SK-N-SH treated with all-trans-retinoic acid at 6 μM for 48 hours (cell line): ENCODE results near the gene INPP4B.
A peak's percentile ranks its signal among the peaks of the same experiment; 100 is the strongest.

Experiments
- ATAC-seq: fragments of 200-7000 bp; cut with Tn5 transposase; 3 replicates; pipeline ENCODE4 v1.9.1; 2020; ENCODE audit warnings: mild to moderate bottlenecking, moderate library complexity
- ARNTL ChIP-seq: fragments of 450-650 bp; formaldehyde crosslinking; IDR thresholded peaks from 2 replicates; pipeline ENCODE4 v1.5.0; 2020; ENCODE audit warnings: low read depth, mild to moderate bottlenecking, moderate library complexity, borderline replicate concordance
- BACH2 ChIP-seq: fragments of 250-450 bp; sonication (Bioruptor Pico); IDR thresholded peaks from 2 replicates; pipeline ENCODE4 v1.9.0; 2021; ENCODE audit warnings: mild to moderate bottlenecking, borderline replicate concordance
- CREB5 ChIP-seq: fragments of 250-450 bp; sonication (Bioruptor Pico); IDR thresholded peaks from 2 replicates; pipeline ENCODE4 v1.5.1; 2020; ENCODE audit warnings: low read depth, mild to moderate bottlenecking, moderate library complexity
- CSDC2 ChIP-seq: fragments of 250-450 bp; sonication (Bioruptor Pico); IDR thresholded peaks from 2 replicates; pipeline ENCODE4 v1.5.0; 2020; ENCODE audit warnings: mild to moderate bottlenecking, moderate library complexity
- ESRRG ChIP-seq: fragments of 250-450 bp; sonication (Bioruptor Pico); IDR thresholded peaks from 2 replicates; pipeline ENCODE4 v1.6.1; 2021; ENCODE audit warnings: mild to moderate bottlenecking
- ISL1 ChIP-seq: fragments of 250-450 bp; sonication (Bioruptor Pico); IDR thresholded peaks from 2 replicates; pipeline ENCODE4 v2.1.2; 2022; ENCODE audit warnings: mild to moderate bottlenecking, moderate library complexity
- OSR1 ChIP-seq: fragments of 250-450 bp; sonication (Bioruptor Pico); IDR thresholded peaks from 2 replicates; pipeline ENCODE4 v1.8.0; 2022; ENCODE audit warnings: moderate library complexity, mild to moderate bottlenecking, inconsistent platforms
- PATZ1 ChIP-seq: fragments of 250-450 bp; sonication (Bioruptor Pico); IDR thresholded peaks from 2 replicates; pipeline ENCODE4 v1.8.0; 2020; ENCODE audit warnings: mild to moderate bottlenecking, moderate library complexity, borderline replicate concordance
- POU6F1 ChIP-seq: fragments of 250-450 bp; sonication (Bioruptor Pico); IDR thresholded peaks from 2 replicates; pipeline ENCODE4 v1.8.0; 2021; ENCODE audit warnings: low read depth, mild to moderate bottlenecking, moderate library complexity, borderline replicate concordance
- PPARA ChIP-seq: fragments of 250-450 bp; sonication (Bioruptor Pico); IDR thresholded peaks from 2 replicates; pipeline ENCODE4 v1.5.0; 2020; ENCODE audit warnings: mild to moderate bottlenecking, borderline replicate concordance
- RARB ChIP-seq: fragments of 250-450 bp; sonication (Bioruptor Pico); IDR thresholded peaks from 2 replicates; pipeline ENCODE4 v1.8.0; 2021; ENCODE audit warnings: mild to moderate bottlenecking, moderate library complexity
- SNAI2 ChIP-seq: fragments of 250-450 bp; sonication (Bioruptor Pico); IDR thresholded peaks from 2 replicates; pipeline ENCODE4 v1.5.0; 2020; ENCODE audit warnings: mild to moderate bottlenecking, moderate library complexity
- TCF4 ChIP-seq: fragments of 250-450 bp; sonication (Bioruptor Pico); IDR thresholded peaks from 2 replicates; pipeline ENCODE4 v1.8.0; 2021; ENCODE audit warnings: mild to moderate bottlenecking, moderate library complexity, borderline replicate concordance
- TOX ChIP-seq: fragments of 250-450 bp; sonication (Bioruptor Pico); IDR thresholded peaks from 2 replicates; pipeline ENCODE4 v1.8.0; 2021; ENCODE audit warnings: mild to moderate bottlenecking, moderate library complexity, borderline replicate concordance
- TSHZ2 ChIP-seq: fragments of 250-450 bp; sonication (Bioruptor Pico); IDR thresholded peaks from 2 replicates; pipeline ENCODE4 v1.5.0; 2020; ENCODE audit warnings: mild to moderate bottlenecking, moderate library complexity
- ZC3H10 ChIP-seq: fragments of 250-450 bp; sonication (Bioruptor Pico); IDR thresholded peaks from 2 replicates; pipeline ENCODE4 v1.5.1; 2021; ENCODE audit warnings: mild to moderate bottlenecking, moderate library complexity
- ZFP3 ChIP-seq: fragments of 250-450 bp; sonication (Bioruptor Pico); IDR thresholded peaks from 2 replicates; pipeline ENCODE4 v1.5.0; 2020; ENCODE audit warnings: mild to moderate bottlenecking, moderate library complexity
- ZFP30 ChIP-seq: fragments of 450-650 bp; formaldehyde crosslinking; IDR thresholded peaks from 2 replicates; pipeline ENCODE4 v1.5.0; 2022; ENCODE audit warnings: mild to moderate bottlenecking, moderate library complexity
- ZNF8 ChIP-seq: fragments of 450-650 bp; formaldehyde crosslinking; IDR thresholded peaks from 2 replicates; pipeline ENCODE4 v1.5.0; 2020; ENCODE audit warnings: mild to moderate bottlenecking, moderate library complexity

The INPP4B gene

DNA sequence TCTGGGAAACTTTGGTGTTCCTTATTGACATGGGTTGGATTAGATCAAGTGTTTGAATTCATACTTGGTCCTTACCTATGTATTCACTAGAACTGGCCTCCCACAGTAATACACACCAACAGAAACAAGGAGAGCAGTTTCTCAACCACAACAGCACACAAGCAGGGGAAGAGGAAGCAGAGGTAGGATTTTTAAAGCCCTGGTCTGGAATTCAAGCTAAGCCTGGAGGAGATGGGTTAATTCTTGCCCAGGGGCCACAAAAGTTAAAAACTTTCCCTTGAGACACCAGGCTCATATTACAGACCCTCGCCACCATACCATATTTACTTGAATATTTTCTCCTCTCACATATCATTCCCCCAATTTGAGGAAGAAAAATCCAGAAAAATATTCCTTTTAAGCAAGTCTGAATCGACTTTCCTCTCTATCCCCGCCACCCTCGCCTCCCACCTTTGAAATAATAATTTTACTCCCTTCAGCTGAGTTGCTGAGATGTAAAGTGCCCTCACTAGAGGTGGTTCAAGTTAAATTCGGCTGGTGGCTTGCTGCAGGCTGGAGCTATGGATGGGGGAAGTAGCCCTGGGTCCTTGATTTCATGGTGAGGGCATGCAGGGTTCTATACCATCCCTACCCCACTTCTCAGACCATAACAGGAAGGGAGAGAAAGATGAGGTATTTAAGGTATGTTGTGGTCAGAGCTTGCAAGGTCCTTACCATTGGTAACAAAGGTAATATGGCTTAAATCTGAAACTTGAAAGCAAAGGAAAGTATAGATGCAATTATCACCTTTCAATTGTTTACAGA lies 440.2 kb downstream of the INPP4B start:
- no peak for TF ChIP-seq ISL1 (CRISPR knock-in tag)
- ATAC-seq = peak; percentile 70

GRCh38 chr4:142405021-142405694 lies 440.9 kb downstream of the INPP4B start:
- ATAC-seq = no peak; the same call in 2 of the 3 replicates
- TF ChIP-seq OSR1 (CRISPR knock-in tag) (no peak), ISL1 (CRISPR knock-in tag) (no peak), CSDC2 (CRISPR knock-in tag) (no peak), TCF4 (CRISPR knock-in tag) (no peak), RARB (CRISPR knock-in tag) (no peak), TSHZ2 (CRISPR knock-in tag) (no peak), ZFP30 (no peak), SNAI2 (no peak), TOX (CRISPR knock-in tag) (no peak), ZNF8 (CRISPR knock-in tag) (no peak), ZFP3 (no peak), ZC3H10 (CRISPR knock-in tag) (no peak), POU6F1 (no peak)

DNA sequence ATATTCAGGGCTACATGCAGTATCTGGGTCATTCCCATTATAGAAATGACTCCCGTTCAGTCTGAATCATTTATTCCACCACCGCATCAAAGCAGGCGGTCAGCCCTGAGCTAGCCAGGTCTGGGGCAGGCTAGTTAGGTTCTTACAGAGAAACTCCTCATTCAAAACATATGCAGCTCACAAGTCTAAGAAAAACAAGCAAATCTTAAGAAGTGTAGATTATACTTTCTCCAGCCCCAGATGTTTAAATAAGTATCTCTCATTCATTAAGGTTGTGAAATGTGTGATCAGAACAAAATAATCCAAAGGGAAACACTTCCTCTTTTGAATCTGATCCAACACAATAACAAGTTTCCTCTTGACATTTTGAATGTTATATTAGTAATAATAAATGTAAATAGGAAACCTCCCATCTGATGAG lies 441.9 kb downstream of the INPP4B start:
- ATAC-seq = no peak
- TF ChIP-seq ARNTL (CRISPR knock-in tag) (no peak), PATZ1 (no peak), ZNF8 (CRISPR knock-in tag) (no peak), PPARA (CRISPR knock-in tag) (no peak), TOX (CRISPR knock-in tag) (no peak), TCF4 (CRISPR knock-in tag) (no peak), ESRRG (CRISPR knock-in tag) (no peak), RARB (CRISPR knock-in tag) (no peak), TSHZ2 (CRISPR knock-in tag) (no peak), BACH2 (CRISPR knock-in tag) (no peak), OSR1 (CRISPR knock-in tag) (no peak), ZFP30 (no peak), CREB5 (CRISPR knock-in tag) (no peak), ZFP3 (no peak)
